SK-N-SH treated with all-trans-retinoic acid at 6 μM for 48 hours (cell line): ENCODE data around the gene MYOC.

Experiments used
- ATAC-seq: fragments of 200-7000 bp; cut with Tn5 transposase; 3 replicates; pipeline ENCODE4 v1.9.1; 2020; ENCODE audit warnings: mild to moderate bottlenecking, moderate library complexity
- ARNTL ChIP-seq: fragments of 450-650 bp; formaldehyde crosslinking; IDR thresholded peaks from 2 replicates; pipeline ENCODE4 v1.5.0; 2020; ENCODE audit warnings: low read depth, mild to moderate bottlenecking, moderate library complexity, borderline replicate concordance
- BACH2 ChIP-seq: fragments of 250-450 bp; sonication (Bioruptor Pico); IDR thresholded peaks from 2 replicates; pipeline ENCODE4 v1.9.0; 2021; ENCODE audit warnings: mild to moderate bottlenecking, borderline replicate concordance
- CSDC2 ChIP-seq: fragments of 250-450 bp; sonication (Bioruptor Pico); IDR thresholded peaks from 2 replicates; pipeline ENCODE4 v1.5.0; 2020; ENCODE audit warnings: mild to moderate bottlenecking, moderate library complexity
- CSRNP3 ChIP-seq: fragments of 250-450 bp; sonication (Bioruptor Pico); IDR thresholded peaks from 2 replicates; pipeline ENCODE4 v1.5.1; 2021; ENCODE audit warnings: mild to moderate bottlenecking, moderate library complexity
- ESRRG ChIP-seq: fragments of 250-450 bp; sonication (Bioruptor Pico); IDR thresholded peaks from 2 replicates; pipeline ENCODE4 v1.6.1; 2021; ENCODE audit warnings: mild to moderate bottlenecking
- GLIS3 ChIP-seq: fragments of 250-450 bp; sonication (Bioruptor Pico); IDR thresholded peaks from 2 replicates; pipeline ENCODE4 v1.5.0; 2020; ENCODE audit warnings: mild to moderate bottlenecking, moderate library complexity
- ISL1 ChIP-seq: fragments of 250-450 bp; sonication (Bioruptor Pico); IDR thresholded peaks from 2 replicates; pipeline ENCODE4 v2.1.2; 2022; ENCODE audit warnings: mild to moderate bottlenecking, moderate library complexity
- OSR1 ChIP-seq: fragments of 250-450 bp; sonication (Bioruptor Pico); IDR thresholded peaks from 2 replicates; pipeline ENCODE4 v1.8.0; 2022; ENCODE audit warnings: moderate library complexity, mild to moderate bottlenecking, inconsistent platforms
- POU6F1 ChIP-seq: fragments of 250-450 bp; sonication (Bioruptor Pico); IDR thresholded peaks from 2 replicates; pipeline ENCODE4 v1.8.0; 2021; ENCODE audit warnings: low read depth, mild to moderate bottlenecking, moderate library complexity, borderline replicate concordance
- PPARA ChIP-seq: fragments of 250-450 bp; sonication (Bioruptor Pico); IDR thresholded peaks from 2 replicates; pipeline ENCODE4 v1.5.0; 2020; ENCODE audit warnings: mild to moderate bottlenecking, borderline replicate concordance
- RARB ChIP-seq: fragments of 250-450 bp; sonication (Bioruptor Pico); IDR thresholded peaks from 2 replicates; pipeline ENCODE4 v1.8.0; 2021; ENCODE audit warnings: mild to moderate bottlenecking, moderate library complexity
- TCF4 ChIP-seq: fragments of 250-450 bp; sonication (Bioruptor Pico); IDR thresholded peaks from 2 replicates; pipeline ENCODE4 v1.8.0; 2021; ENCODE audit warnings: mild to moderate bottlenecking, moderate library complexity, borderline replicate concordance
- TOX ChIP-seq: fragments of 250-450 bp; sonication (Bioruptor Pico); IDR thresholded peaks from 2 replicates; pipeline ENCODE4 v1.8.0; 2021; ENCODE audit warnings: mild to moderate bottlenecking, moderate library complexity, borderline replicate concordance
- TSHZ2 ChIP-seq: fragments of 250-450 bp; sonication (Bioruptor Pico); IDR thresholded peaks from 2 replicates; pipeline ENCODE4 v1.5.0; 2020; ENCODE audit warnings: mild to moderate bottlenecking, moderate library complexity
- ZC3H10 ChIP-seq: fragments of 250-450 bp; sonication (Bioruptor Pico); IDR thresholded peaks from 2 replicates; pipeline ENCODE4 v1.5.1; 2021; ENCODE audit warnings: mild to moderate bottlenecking, moderate library complexity
- ZFP3 ChIP-seq: fragments of 250-450 bp; sonication (Bioruptor Pico); IDR thresholded peaks from 2 replicates; pipeline ENCODE4 v1.5.0; 2020; ENCODE audit warnings: mild to moderate bottlenecking, moderate library complexity
- ZFP30 ChIP-seq: fragments of 450-650 bp; formaldehyde crosslinking; IDR thresholded peaks from 2 replicates; pipeline ENCODE4 v1.5.0; 2022; ENCODE audit warnings: mild to moderate bottlenecking, moderate library complexity
- ZNF565 ChIP-seq: fragments of 450-650 bp; formaldehyde crosslinking; conservative IDR thresholded peaks from 2 replicates; pipeline ENCODE4 v1.5.0; 2020; ENCODE audit warnings: low read depth, mild to moderate bottlenecking, moderate library complexity
- ZNF70 ChIP-seq: fragments of 450-650 bp; formaldehyde crosslinking; IDR thresholded peaks from 2 replicates; pipeline ENCODE4 v1.5.0; 2020; ENCODE audit warnings: mild to moderate bottlenecking, moderate library complexity
- ZNF8 ChIP-seq: fragments of 450-650 bp; formaldehyde crosslinking; IDR thresholded peaks from 2 replicates; pipeline ENCODE4 v1.5.0; 2020; ENCODE audit warnings: mild to moderate bottlenecking, moderate library complexity
- TF ChIP-seq, protein P1 (sequence below): fragments of 250-450 bp; sonication (Bioruptor Pico); IDR thresholded peaks from 2 replicates; pipeline ENCODE4 v1.5.1; 2020; ENCODE audit warnings: low read depth, mild to moderate bottlenecking, moderate library complexity

Gene MYOC

GRCh38 chr1:171637928-171638576 is 14.4 kb downstream of the MYOC start:
- TF ChIP-seq ESRRG (CRISPR knock-in tag) (no peak), OSR1 (CRISPR knock-in tag) (no peak), BACH2 (CRISPR knock-in tag) (no peak), GLIS3 (CRISPR knock-in tag) (no peak), PPARA (CRISPR knock-in tag) (no peak), ZFP30 (no peak)
- ATAC-seq: no peak

DNA sequence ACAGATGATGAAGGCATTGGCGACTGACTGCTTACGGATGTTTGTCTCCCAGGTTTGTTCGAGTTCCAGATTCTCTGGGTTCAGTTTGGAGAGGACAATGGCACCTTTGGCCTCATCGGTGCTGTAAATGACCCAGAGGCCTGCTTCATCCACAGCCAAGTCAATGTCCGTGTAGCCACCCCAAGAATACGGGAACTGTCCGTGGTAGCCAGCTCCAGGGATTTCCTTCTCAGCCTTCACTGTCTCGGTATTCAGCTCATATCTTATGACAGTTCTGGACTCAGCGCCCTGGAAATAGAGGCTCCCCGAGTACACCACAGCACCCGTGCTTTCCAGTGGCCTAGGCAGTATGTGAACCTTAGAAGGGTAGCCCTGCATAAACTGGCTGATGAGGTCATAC is 16.3 kb downstream of the MYOC start:
- ATAC-seq: no peak; the same call in 2 of the 3 replicates
- TF ChIP-seq POU6F1 (CRISPR knock-in tag) (no peak), OSR1 (CRISPR knock-in tag) (no peak), ZFP3 (CRISPR knock-in tag) (no peak), ZNF565 (CRISPR knock-in tag) (no peak), PPARA (CRISPR knock-in tag) (no peak), RARB (CRISPR knock-in tag) (no peak), ARNTL (CRISPR knock-in tag) (no peak), CSDC2 (no peak)

DNA sequence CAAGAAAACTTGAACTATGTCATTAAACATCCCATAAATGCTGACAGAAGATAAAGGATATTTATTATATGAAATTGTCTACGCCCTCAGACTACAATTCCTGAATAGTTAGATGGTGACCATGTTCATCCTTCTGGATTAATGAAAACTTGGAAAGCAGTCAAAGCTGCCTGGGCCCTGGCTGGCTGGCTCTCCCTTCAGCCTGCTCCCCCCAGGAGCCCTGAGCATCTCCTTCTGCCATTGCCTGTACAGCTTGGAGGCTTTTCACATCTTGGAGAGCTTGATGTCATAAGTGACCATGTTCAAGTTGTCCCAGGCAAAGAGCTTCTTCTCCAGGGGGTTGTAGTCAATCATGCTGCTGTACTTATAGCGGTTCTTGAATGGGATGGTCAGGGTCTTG is 16.8 kb downstream of the MYOC start:
- no peak for ATAC-seq

DNA sequence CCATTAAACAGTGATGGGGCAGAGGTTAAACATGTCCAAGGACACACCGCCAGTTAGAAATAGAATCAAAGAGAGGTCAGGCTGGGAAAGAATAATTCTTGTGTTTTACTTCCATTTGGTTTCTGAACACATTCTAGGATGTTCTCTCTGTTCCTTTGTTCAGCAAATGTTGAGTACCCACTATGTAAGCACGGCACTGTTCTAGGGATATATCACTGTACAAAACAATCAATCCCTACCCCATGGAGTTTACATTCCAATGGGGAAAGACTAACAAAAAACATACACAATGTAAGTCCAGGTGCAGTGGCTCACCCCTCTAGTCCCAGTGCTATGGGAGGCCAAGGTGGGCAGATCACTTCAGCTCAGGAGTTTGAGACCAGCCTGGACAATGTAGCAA is 24.3 kb downstream of the MYOC start:
- no peak for ATAC-seq
- TF ChIP-seq TSHZ2 (CRISPR knock-in tag): no peak
- no peak for TF ChIP-seq CSDC2
- TF ChIP-seq ISL1 (CRISPR knock-in tag): no peak
- TF ChIP-seq ARNTL (CRISPR knock-in tag): no peak
- TF ChIP-seq BACH2 (CRISPR knock-in tag): no peak
- no peak for TF ChIP-seq ZFP30
- TF ChIP-seq ZC3H10 (CRISPR knock-in tag): no peak
- TF ChIP-seq, protein P1, sequence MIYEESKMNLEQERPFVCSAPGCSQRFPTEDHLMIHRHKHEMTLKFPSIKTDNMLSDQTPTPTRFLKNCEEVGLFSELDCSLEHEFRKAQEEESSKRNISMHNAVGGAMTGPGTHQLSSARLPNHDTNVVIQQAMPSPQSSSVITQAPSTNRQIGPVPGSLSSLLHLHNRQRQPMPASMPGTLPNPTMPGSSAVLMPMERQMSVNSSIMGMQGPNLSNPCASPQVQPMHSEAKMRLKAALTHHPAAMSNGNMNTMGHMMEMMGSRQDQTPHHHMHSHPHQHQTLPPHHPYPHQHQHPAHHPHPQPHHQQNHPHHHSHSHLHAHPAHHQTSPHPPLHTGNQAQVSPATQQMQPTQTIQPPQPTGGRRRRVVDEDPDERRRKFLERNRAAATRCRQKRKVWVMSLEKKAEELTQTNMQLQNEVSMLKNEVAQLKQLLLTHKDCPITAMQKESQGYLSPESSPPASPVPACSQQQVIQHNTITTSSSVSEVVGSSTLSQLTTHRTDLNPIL (CRISPR knock-in tag): no peak
- no peak for TF ChIP-seq PPARA (CRISPR knock-in tag)
- no peak for TF ChIP-seq ZNF8 (CRISPR knock-in tag)
- no peak for TF ChIP-seq ZFP3 (CRISPR knock-in tag)
- TF ChIP-seq TOX: no peak
- TF ChIP-seq ZNF70 (CRISPR knock-in tag): no peak
- TF ChIP-seq POU6F1 (CRISPR knock-in tag): no peak
- TF ChIP-seq ESRRG (CRISPR knock-in tag): no peak

More for the DNA sequence above, 16.8 kb downstream of the MYOC start:
- TF ChIP-seq POU6F1 (CRISPR knock-in tag): no peak
- no peak for TF ChIP-seq CSDC2
- no peak for TF ChIP-seq GLIS3 (CRISPR knock-in tag)
- no peak for TF ChIP-seq TCF4
- no peak for TF ChIP-seq CSRNP3 (CRISPR knock-in tag)
- TF ChIP-seq RARB (CRISPR knock-in tag): no peak
- TF ChIP-seq ISL1 (CRISPR knock-in tag): no peak
- TF ChIP-seq TOX: no peak
- TF ChIP-seq BACH2 (CRISPR knock-in tag): no peak
